DOHH2 (cell line): ENCODE results near the gene INSM1.
"Not testable (repeated sequence)": the region's sequence is repeated elsewhere in the genome, so short reads cannot be mapped to it uniquely, and the experiment has no call there.

Experiments
- H3F3A ChIP-seq: fragments of 200-600 bp; sonication (generic), shearing (Covaris generic); 2 replicates; pipeline ENCODE4 v1.6.0; 2016; ENCODE audit warnings: antibody characterized with exemption, mild to moderate bottlenecking; ENCODE audit not compliant: control insufficient read depth, insufficient read depth
- H3K27ac ChIP-seq: fragments of 200-600 bp; sonication (generic); 2 replicates; pipeline ENCODE4 v1.5.1; 2014; ENCODE audit warnings: low read depth, mild to moderate bottlenecking, low read length, moderate library complexity
- H3K27me3 ChIP-seq: fragments of 200-600 bp; sonication (generic); 2 replicates; pipeline ENCODE4 v1.6.1; 2014; ENCODE audit warnings: mild to moderate bottlenecking, low read length, mixed read lengths; ENCODE audit not compliant: control insufficient read depth
- H3K36me3 ChIP-seq: fragments of 200-600 bp; sonication (generic); 2 replicates; pipeline ENCODE4 v1.6.1; 2014; ENCODE audit warnings: mild to moderate bottlenecking, low read length, moderate library complexity, mixed read lengths; ENCODE audit not compliant: control insufficient read depth
- H3K4me1 ChIP-seq: fragments of 200-600 bp; sonication (generic); 2 replicates; pipeline ENCODE4 v1.6.1; 2014; ENCODE audit warnings: mild to moderate bottlenecking, low read length, mixed read lengths; ENCODE audit not compliant: control insufficient read depth
- H3K4me2 ChIP-seq: fragments of 200-600 bp; sonication (generic); 2 replicates; pipeline ENCODE4 v1.6.0; 2014; ENCODE audit warnings: mild to moderate bottlenecking, low read length, moderate library complexity
- H3K4me3 ChIP-seq: fragments of 200-600 bp; sonication (generic); 2 replicates; pipeline ENCODE4 v1.5.1; 2014; ENCODE audit warnings: mild to moderate bottlenecking, low read length, mixed read lengths
- H3K79me2 ChIP-seq: fragments of 200-600 bp; sonication (generic); 2 replicates; pipeline ENCODE4 v1.6.1; 2014; ENCODE audit warnings: mild to moderate bottlenecking, low read length, mixed read lengths; ENCODE audit not compliant: control insufficient read depth
- H3K9me2 ChIP-seq: fragments of 200-600 bp; sonication (generic); replicated peaks from 2 replicates; pipeline ENCODE4 v1.6.1; 2014; ENCODE audit warnings: mild to moderate bottlenecking, low read length, mixed read lengths; ENCODE audit not compliant: control insufficient read depth
- H3K9me3 ChIP-seq: fragments of 200-600 bp; sonication (generic); 2 replicates; pipeline ENCODE4 v1.6.1; 2014; ENCODE audit warnings: antibody characterized with exemption, low read length, mixed read lengths; ENCODE audit not compliant: control insufficient read depth, insufficient read depth
- H4K20me1 ChIP-seq: fragments of 200-600 bp; sonication (generic); 2 replicates; pipeline ENCODE4 v1.6.0; 2014; ENCODE audit warnings: low read depth, mild to moderate bottlenecking, antibody characterized with exemption, low read length, moderate library complexity; ENCODE audit not compliant: control insufficient read depth, insufficient read depth
- EZH2phosphoT487 ChIP-seq: fragments of 200-600 bp; sonication (generic); IDR thresholded peaks from 2 replicates; pipeline ENCODE4 v1.6.1; 2017; ENCODE audit warnings: borderline replicate concordance, mild to moderate bottlenecking, antibody characterized with exemption, low read length, moderate library complexity, mixed read lengths
- TF ChIP-seq, protein P1 (sequence below): fragments of 200-600 bp; sonication (generic); IDR thresholded peaks from one replicate; pipeline ENCODE4 v1.5.1; 2014; ENCODE audit warnings: antibody characterized with exemption, mild to moderate bottlenecking, low read depth, low read length; ENCODE audit not compliant: poor library complexity, severe bottlenecking

Gene INSM1

DNA sequence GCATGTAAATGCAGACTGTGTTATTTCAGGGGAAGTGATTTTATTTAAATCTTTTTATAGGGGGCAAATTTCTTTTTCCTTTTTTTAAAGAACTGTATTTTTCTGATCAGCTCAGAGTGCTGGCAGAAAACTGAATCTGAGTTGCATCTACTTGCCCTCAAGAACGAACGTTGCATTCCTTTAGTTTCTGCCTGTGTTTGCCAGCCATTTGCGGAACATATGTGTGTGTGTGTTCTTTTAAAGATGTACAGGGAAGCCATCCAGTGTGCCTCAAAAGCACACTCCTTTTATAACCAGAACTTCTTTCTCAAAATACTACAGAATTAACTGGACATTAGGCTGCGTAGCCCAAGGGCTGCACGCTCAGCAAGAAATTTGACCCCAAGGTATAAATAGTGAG is 25.8 kb upstream of the INSM1 start:
- Histone ChIP-seq H3K79me2 (no peaks in the 10 kb centered on the region), H3K27ac (no peak overlapping the region), H3K27me3 (no peaks in the 10 kb centered on the region), H3K9me2 (no peaks in the 10 kb centered on the region), H3K4me2 (no peak overlapping the region), H3K4me3 (no peak overlapping the region), H4K20me1 (no peaks in the 10 kb centered on the region), H3K4me1 (no peaks in the 10 kb centered on the region), H3K36me3 (no peaks in the 10 kb centered on the region), H3K9me3 (no peaks in the 10 kb centered on the region), H3F3A (no peaks in the 10 kb centered on the region)
- TF ChIP-seq EZH2phosphoT487: no peak
- TF ChIP-seq, protein P1, sequence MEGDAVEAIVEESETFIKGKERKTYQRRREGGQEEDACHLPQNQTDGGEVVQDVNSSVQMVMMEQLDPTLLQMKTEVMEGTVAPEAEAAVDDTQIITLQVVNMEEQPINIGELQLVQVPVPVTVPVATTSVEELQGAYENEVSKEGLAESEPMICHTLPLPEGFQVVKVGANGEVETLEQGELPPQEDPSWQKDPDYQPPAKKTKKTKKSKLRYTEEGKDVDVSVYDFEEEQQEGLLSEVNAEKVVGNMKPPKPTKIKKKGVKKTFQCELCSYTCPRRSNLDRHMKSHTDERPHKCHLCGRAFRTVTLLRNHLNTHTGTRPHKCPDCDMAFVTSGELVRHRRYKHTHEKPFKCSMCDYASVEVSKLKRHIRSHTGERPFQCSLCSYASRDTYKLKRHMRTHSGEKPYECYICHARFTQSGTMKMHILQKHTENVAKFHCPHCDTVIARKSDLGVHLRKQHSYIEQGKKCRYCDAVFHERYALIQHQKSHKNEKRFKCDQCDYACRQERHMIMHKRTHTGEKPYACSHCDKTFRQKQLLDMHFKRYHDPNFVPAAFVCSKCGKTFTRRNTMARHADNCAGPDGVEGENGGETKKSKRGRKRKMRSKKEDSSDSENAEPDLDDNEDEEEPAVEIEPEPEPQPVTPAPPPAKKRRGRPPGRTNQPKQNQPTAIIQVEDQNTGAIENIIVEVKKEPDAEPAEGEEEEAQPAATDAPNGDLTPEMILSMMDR: no peak

DNA sequence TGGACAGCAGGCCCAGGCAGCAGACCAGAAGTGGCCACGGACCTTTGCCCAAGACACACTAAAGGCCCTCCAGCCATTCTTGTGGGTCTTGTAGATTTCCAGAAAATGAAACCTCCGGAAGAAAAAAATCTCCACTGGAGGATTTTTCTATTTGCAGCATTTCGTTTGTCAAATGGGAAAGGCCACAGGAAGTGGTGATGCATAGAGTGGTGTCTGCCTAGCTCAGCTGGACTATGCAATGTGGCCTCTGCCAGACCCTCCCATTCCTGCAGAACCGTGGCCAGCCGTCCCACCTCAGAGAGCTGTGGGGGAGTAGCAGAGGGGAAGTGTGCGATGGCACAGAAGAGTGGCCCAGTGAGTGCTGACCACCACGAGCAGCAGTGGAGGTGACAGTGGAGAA is 24.0 kb upstream of the INSM1 start:
- H3K36me3 ChIP-seq: no peaks in the 10 kb centered on the region
- TF ChIP-seq EZH2phosphoT487: no peak
- TF ChIP-seq, protein P1: no peak

DNA sequence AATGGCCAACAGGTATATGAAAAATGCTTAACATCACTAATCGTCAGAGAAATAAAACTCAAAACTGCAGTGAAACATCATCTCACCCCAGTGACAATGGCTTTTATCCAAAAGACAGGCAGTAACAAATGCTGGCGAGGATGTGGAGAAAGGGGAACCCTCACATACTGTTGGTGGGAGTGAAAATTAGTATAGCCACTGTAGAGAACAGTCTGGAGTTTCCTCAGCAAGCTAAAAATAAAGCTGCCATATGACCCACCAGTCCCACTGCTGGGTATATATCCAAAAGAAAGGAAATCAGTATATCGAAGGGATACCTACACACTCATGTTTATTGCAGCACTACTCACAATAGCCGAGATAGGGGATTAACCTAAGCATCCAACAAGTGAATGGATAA is 23.4 kb upstream of the INSM1 start:
- no peaks in the 10 kb centered on the region for H4K20me1 ChIP-seq
- H3K9me3 ChIP-seq: no peaks in the 10 kb centered on the region
- no peak overlapping the region for H3K4me2 ChIP-seq
- no peaks in the 10 kb centered on the region for H3K4me1 ChIP-seq
- H3K79me2 ChIP-seq: no peaks in the 10 kb centered on the region
- no peaks in the 10 kb centered on the region for H3K9me2 ChIP-seq
- H3K4me3 ChIP-seq: no peak overlapping the region
- H3K27ac ChIP-seq: no peak overlapping the region
- H3K27me3 ChIP-seq: no peaks in the 10 kb centered on the region
- TF ChIP-seq, protein P1: no peak
- TF ChIP-seq EZH2phosphoT487: no peak
- no peaks in the 10 kb centered on the region for H3K36me3 ChIP-seq
- H3F3A ChIP-seq: no peaks in the 10 kb centered on the region

More for the DNA sequence above, 24.0 kb upstream of the INSM1 start:
- no peaks in the 10 kb centered on the region for H3K79me2 ChIP-seq
- no peaks in the 10 kb centered on the region for H4K20me1 ChIP-seq
- H3K9me2 ChIP-seq: no peaks in the 10 kb centered on the region
- H3K27ac ChIP-seq: no peak overlapping the region
- no peak overlapping the region for H3K4me3 ChIP-seq
- no peak overlapping the region for H3K4me2 ChIP-seq
- H3F3A ChIP-seq: no peaks in the 10 kb centered on the region
- H3K4me1 ChIP-seq: no peaks in the 10 kb centered on the region
- H3K9me3 ChIP-seq: no peaks in the 10 kb centered on the region
- H3K27me3 ChIP-seq: no peaks in the 10 kb centered on the region

DNA sequence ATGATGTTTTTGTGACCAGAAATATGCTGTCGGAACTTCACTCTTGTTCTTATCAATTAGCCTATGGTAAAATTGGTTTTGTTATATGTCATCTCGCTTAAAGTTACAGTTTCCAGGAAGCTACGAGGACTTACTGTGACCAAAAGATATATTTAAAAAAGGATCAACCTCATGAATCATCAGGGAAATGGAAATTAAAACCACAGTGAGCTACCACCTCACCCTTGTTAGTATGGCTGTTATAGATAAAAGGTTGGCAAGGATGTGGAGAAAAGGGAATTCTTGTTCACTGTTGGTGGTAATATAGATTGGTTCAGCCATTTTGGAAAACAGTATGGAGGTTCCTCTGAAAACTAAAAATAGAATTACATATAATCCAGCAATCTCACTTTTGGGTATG is 14.3 kb upstream of the INSM1 start:
- TF ChIP-seq EZH2phosphoT487: no peak
- TF ChIP-seq, protein P1: no peak
- H3K4me2 ChIP-seq: no peak overlapping the region

DNA sequence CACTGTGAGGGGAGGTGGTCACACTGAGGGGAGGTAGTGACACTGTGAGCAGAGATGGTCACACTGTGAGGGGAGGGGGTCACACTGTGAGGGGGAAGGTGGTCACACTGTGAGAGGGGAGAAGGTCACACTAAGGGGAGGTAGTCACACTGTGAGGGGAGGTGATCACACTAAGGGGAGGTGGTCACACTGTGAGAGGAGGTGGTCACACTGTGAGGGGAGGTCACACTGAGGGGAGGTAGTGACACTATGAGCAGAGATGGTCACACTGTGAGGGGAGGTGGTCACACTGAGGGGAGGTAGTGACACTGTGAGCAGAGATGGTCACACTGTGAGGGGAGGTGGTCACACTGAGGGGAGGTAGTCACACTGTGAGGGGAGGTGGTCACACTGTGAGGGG is 12.4 kb upstream of the INSM1 start:
- H3K4me2 ChIP-seq, H3K4me1 ChIP-seq, H3F3A ChIP-seq, H3K27ac ChIP-seq, H3K36me3 ChIP-seq, H3K79me2 ChIP-seq, H3K9me3 ChIP-seq, H4K20me1 ChIP-seq, H3K9me2 ChIP-seq, H3K4me3 ChIP-seq, H3K27me3 ChIP-seq: not testable (repeated sequence)

More for the DNA sequence above, 14.3 kb upstream of the INSM1 start:
- no peaks in the 10 kb centered on the region for H3K36me3 ChIP-seq
- no peaks in the 10 kb centered on the region for H3K27me3 ChIP-seq
- H3K27ac ChIP-seq: no peak overlapping the region
- peaks cover 5% of the 10 kb centered on the region; the same call in 1 of the 2 replicates for H3K9me3 ChIP-seq
- no peaks in the 10 kb centered on the region for H3K79me2 ChIP-seq
- no peaks in the 10 kb centered on the region for H3K4me1 ChIP-seq
- no peaks in the 10 kb centered on the region for H3K9me2 ChIP-seq
- no peak overlapping the region for H3K4me3 ChIP-seq
- peaks cover 4% of the 10 kb centered on the region; the same call in 1 of the 2 replicates for H3F3A ChIP-seq
- no peaks in the 10 kb centered on the region for H4K20me1 ChIP-seq
